ENCODE results near the gene LYST.
A peak's percentile ranks its signal among the peaks of the same experiment; 100 is the strongest.

LYST gene

GRCh38 chr1:235883261-235883927 is 16.7 kb upstream of the LYST start:
- DNase-seq: peak; percentile 88 to 89

- peak in 1 of 2 experiments; percentile 41 for DNase-seq
These were observed 16.1 kb upstream of the LYST start for GRCh38 chr1:235882816-235883215.

DNA sequence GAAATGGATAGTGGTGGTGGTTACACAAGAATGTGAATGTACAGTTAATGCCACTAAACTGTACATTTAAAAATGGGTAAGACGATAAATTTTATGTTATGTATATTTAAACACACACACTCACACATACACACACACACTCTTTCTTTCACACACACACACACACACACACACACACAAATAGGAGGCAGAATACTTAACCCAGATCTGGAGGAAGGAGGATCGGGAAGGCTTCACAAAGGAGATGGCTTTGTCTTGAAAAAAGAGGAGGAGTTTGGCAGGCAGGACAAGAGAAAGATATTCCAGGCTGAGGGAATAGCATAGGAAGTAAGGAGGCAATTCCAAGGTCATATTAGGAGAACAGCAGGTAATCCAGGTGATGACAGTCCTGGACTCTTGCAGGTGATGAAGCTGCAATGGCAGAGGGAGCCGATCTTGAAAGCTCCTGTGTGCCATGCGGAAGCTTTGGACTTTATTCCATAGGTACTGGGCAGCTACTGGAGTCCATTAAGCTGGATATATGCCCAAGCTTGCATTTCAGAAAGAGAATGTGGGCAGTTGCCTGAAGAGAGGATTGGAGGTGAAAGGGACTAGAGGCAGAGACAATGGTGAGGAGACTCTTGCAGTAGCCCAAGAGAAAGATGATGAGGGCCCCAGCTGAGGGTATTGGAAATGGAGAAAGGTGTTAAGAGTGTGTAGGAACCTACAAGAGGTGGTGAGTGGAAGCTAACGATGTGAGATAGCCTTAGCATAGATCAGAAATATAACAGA is 15.4 kb upstream of the LYST start:
- no peak for DNase-seq

DNA sequence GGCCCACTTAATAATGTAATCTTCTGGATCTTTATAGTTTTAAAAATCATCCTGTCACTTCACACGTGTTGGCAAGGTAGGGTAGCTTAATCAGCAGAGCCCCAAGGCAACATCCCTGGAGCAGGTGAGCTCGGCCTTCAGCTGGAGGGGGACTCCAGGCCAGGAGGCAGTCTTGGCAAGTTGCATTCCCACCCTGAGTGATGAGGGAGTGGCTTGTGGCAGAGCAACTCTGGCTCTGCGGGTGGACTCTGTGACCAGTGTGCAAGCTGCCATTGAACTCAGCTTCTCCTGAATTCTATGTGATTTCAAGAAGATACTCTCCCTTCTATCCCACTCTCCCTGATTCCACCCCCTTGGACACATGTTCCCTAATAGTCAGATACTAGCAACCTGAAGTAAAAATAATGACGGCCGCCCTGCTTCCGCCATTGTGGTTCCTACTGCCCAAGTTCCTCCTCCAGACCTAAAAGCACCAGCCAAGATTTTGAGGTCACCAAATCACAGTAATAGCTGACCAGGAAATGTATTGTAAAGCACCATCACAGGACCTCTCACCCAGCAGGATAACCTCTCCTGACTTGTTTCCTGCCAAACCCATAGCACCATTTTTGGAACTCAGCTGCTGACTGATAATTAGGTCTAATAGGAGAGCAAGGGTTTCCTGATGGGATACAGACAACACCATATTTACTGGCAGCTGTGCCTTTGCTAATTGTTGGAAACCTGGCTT is 11.5 kb upstream of the LYST start:
- DNase-seq: peak in 1 of 2 experiments; percentile 54

DNA sequence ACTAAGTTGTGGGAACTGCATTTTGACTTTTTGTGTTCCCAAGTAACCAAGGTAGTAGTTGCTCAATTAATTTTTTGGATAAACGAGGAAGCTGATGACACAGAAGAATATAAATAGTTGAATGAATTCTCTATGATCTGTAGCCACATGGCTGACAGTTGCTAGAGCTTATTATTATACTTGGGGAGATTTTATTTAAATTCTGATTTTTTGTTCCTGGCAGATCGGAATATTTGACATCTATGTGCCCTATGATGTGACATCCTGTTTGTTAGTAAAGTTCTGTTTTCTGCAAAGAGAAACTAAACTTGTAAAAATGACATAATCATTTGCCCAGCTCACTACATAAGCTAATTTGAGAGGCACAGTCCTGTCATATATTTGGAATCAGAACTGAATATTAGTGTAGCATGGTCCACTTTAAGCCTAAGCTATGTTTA is 9.7 kb upstream of the LYST start:
- no peak for DNase-seq

- DNase-seq: no peak
These were observed 8.4 kb upstream of the LYST start for GRCh38 chr1:235875036-235875597.

GRCh38 chr1:235874261-235874660 is 7.6 kb upstream of the LYST start:
- no peak for DNase-seq

- no peak for DNase-seq
These were observed 6.9 kb upstream of the LYST start for GRCh38 chr1:235873571-235873970.

- DNase-seq: no peak
These were observed 6.3 kb upstream of the LYST start for GRCh38 chr1:235873045-235873444.

- DNase-seq: no peak
These were observed 5.6 kb upstream of the LYST start for GRCh38 chr1:235872270-235872669.

GRCh38 chr1:235867903-235868469 is 1.3 kb upstream of the LYST start:
- no peak for DNase-seq

- peak; percentile 85 to 98 for DNase-seq
These were observed 473 bp upstream of the LYST start for GRCh38 chr1:235866913-235867845.

DNA sequence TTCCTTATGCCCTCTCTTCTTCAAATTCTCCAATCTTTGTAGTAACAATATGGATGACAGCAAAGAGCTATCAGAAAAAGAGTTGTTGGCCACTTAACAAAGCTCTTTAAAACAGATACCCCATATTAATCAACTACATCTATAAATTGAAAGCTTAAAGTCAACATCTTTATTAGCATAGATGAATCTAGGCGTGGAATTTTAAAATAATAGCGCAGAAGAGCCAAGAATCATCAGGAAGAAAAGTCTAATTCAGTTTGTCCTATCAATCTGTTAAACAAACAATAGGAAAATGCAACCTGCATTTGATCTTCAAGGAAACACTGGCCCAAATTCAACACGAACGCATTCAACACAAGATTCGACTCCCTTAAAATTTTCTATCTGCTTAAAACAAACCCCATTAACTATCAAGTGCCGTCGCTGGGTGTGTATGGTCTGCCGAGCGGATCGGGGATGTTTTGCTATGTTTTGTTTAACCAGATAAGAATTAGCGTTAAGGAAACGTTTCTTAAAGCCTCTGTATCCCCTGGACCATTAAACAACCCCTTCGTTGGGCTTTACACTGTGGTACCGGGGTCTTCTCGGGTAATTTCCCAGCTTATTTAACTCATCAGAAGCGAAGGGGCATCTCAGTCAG is 1.0 kb downstream of the LYST start:
- no peak for DNase-seq

GRCh38 chr1:235864931-235865525 is 1.7 kb downstream of the LYST start:
- DNase-seq: no peak

GRCh38 chr1:235864469-235864868 is 2.2 kb downstream of the LYST start:
- DNase-seq: no peak

DNA sequence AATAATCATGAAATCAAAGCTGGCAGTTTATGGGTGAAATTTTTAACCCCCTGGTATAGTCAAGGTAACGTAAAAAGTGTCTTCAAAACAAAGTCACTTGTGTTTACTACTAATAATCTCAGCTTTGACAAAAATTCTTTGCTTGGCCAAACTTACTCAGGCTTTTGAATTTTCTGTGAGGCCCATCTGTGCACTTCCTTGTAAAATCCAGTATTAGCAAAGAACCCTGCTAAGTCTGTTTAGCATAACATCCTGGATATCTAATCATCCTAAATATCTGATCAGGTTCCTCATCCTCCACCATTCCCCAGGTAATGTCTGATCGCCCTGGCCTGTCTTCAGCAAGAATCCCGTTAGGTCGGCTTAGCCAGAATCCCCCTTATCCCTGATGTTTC is 3.0 kb downstream of the LYST start:
- no peak for DNase-seq

GRCh38 chr1:235861857-235862256 is 4.8 kb downstream of the LYST start:
- DNase-seq: no peak

GRCh38 chr1:235860829-235861228 is 5.9 kb downstream of the LYST start:
- DNase-seq: no peak

DNA sequence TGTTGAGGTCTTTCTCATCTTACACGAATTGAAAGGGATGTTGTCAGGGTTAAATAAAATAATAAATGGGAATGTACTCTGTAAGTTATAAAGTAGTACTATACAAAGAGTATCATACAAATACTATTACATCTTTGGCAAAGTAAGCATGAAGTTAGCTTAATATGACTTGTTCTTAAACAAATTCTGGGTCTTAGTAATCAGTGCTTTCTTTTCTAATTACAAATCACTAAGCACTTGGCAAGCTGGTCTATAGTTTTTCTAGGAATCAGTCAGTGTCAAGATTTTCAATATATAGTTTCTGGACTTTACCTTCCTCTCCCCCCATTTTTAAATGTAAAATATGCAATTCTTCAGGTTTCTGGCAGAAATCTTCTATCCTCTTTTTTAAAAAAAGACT is 6.9 kb downstream of the LYST start:
- no peak for DNase-seq

GRCh38 chr1:235858766-235859165 is 7.9 kb downstream of the LYST start:
- DNase-seq: no peak

GRCh38 chr1:235857756-235858155 is 8.9 kb downstream of the LYST start:
- no peak for DNase-seq

All from NCI-H446 (cell line).